AG04450 (cell line): ENCODE measurements around the gene LIN28B. TPM values are rescaled to one million over a fixed set of nuclear protein-coding genes. Genes with fewer than 3 reads are reported as not detected.

ENCODE experiments used
- CTCF ChIA-PET: fragments of 300-600, 350-600 bp; formaldehyde crosslinking; extraction: SDS; loops from one replicate; lab custom pipeline; 2022; ENCODE audit warnings: antibody characterized with exemption, inconsistent platforms; lab: Charles Lee
- POLR2A ChIA-PET: fragments of 350-600 bp; formaldehyde crosslinking; extraction: SDS; loops from one replicate; lab custom pipeline; 2021; ENCODE audit warnings: antibody characterized with exemption, inconsistent platforms; lab: Yijun Ruan, JAX
- DNase-seq: peaks from one replicate; pipeline ENCODE4 v3.0.0-alpha.2; 2011; ENCODE audit warnings: low read depth, low spot score
- H3K27ac ChIP-seq: one replicate; pipeline ENCODE4 v1.5.1; 2012; ENCODE audit warnings: low read depth, low read length, control low read depth
- H3K27me3 ChIP-seq: one replicate; pipeline ENCODE4 v1.6.0; 2012; ENCODE audit warnings: low read length; ENCODE audit not compliant: control insufficient read depth, insufficient read depth
- H3K4me3 ChIP-seq: 2 replicates; pipeline ENCODE4 v1.5.1; 2011; ENCODE audit warnings: mild to moderate bottlenecking, low read depth, low read length, control low read depth
- H3K9me3 ChIP-seq: 2 replicates; pipeline ENCODE4 v1.5.1; 2012; ENCODE audit warnings: low read length; ENCODE audit not compliant: control insufficient read depth, insufficient read depth
- CTCF ChIP-seq: IDR thresholded peaks from 2 replicates; pipeline ENCODE4 v1.5.1; 2011; ENCODE audit warnings: low read depth, low read length, control low read depth, inconsistent platforms
- polyA plus RNA-seq: library from polyadenylated mRNA; depleted of rRNA; stranded (reverse); fragments of >200 nt; gene quantifications from 2 replicates; pipeline ENCODE4 v1.2.3, GENCODE V29; 2011

Gene LIN28B
- polyA plus RNA-seq, 1 experiment, result not detected

GRCh38 chr6:105038259-105038658 is 81.4 kb downstream of the LIN28B start:
- no peak for DNase-seq
- H3K27ac ChIP-seq, result no peak overlapping the region
- ChIA-PET POLR2A (no interaction called here), CTCF (no interaction called here)
- TF ChIP-seq CTCF, result no peak
- no peak overlapping the region for H3K4me3 ChIP-seq
- no peaks in the 10 kb centered on the region for H3K9me3 ChIP-seq
- H3K27me3 ChIP-seq, result peaks cover 3% of the 10 kb centered on the region

GRCh38 chr6:105041880-105042279 is 85.0 kb downstream of the LIN28B start:
- H3K27ac ChIP-seq, result no peak overlapping the region
- no peak for DNase-seq
- H3K9me3 ChIP-seq, result no peaks in the 10 kb centered on the region
- CTCF ChIA-PET, result interaction anchor here (0.6 kb wide), 1 partner anchor 945 kb away, joined by 4 read pairs; no protein-coding TSS in a partner anchor
- peaks cover 3% of the 10 kb centered on the region for H3K27me3 ChIP-seq
- H3K4me3 ChIP-seq, result no peak overlapping the region
- no peak for TF ChIP-seq CTCF
- POLR2A ChIA-PET, result no interaction called here

- no peak for DNase-seq
- ChIA-PET CTCF (interaction anchor here (0.6 kb wide), 2 partner anchors 138 to 946 kb away, joined by 3 to 4 read pairs; no protein-coding TSS in a partner anchor), POLR2A (no interaction called here)
- Histone ChIP-seq H3K4me3 (no peak overlapping the region), H3K27ac (no peak overlapping the region), H3K9me3 (no peaks in the 10 kb centered on the region), H3K27me3 (peaks cover 3% of the 10 kb centered on the region)
- TF ChIP-seq CTCF, result no peak
Measured at GRCh38 chr6:105042648-105043047, 85.7 kb downstream of the LIN28B start.

GRCh38 chr6:105043979-105044378 is 87.1 kb downstream of the LIN28B start:
- ChIA-PET CTCF (no interaction called here), POLR2A (no interaction called here)
- Histone ChIP-seq H3K4me3 (no peak overlapping the region), H3K27ac (no peak overlapping the region), H3K9me3 (no peaks in the 10 kb centered on the region), H3K27me3 (peaks cover 3% of the 10 kb centered on the region)
- DNase-seq, result no peak
- no peak for TF ChIP-seq CTCF

GRCh38 chr6:105045526-105045925 is 88.6 kb downstream of the LIN28B start:
- ChIA-PET CTCF (no interaction called here), POLR2A (no interaction called here)
- no peak for DNase-seq

More at GRCh38 chr6:105045526-105045925, 88.6 kb downstream of the LIN28B start:
- Histone ChIP-seq H3K27ac (no peak overlapping the region), H3K4me3 (no peak overlapping the region), H3K27me3 (peaks cover 3% of the 10 kb centered on the region), H3K9me3 (no peaks in the 10 kb centered on the region)
- no peak for TF ChIP-seq CTCF
